ENCODE measurements around the gene KAT7. TPM values are rescaled to one million over a fixed set of nuclear protein-coding genes. Genes with fewer than 3 reads are reported as not detected.

Gene KAT7
- polyA plus RNA-seq, 1 of the 3 experiments (the other 2 are of a cell fraction) = 20.2 TPM

DNA sequence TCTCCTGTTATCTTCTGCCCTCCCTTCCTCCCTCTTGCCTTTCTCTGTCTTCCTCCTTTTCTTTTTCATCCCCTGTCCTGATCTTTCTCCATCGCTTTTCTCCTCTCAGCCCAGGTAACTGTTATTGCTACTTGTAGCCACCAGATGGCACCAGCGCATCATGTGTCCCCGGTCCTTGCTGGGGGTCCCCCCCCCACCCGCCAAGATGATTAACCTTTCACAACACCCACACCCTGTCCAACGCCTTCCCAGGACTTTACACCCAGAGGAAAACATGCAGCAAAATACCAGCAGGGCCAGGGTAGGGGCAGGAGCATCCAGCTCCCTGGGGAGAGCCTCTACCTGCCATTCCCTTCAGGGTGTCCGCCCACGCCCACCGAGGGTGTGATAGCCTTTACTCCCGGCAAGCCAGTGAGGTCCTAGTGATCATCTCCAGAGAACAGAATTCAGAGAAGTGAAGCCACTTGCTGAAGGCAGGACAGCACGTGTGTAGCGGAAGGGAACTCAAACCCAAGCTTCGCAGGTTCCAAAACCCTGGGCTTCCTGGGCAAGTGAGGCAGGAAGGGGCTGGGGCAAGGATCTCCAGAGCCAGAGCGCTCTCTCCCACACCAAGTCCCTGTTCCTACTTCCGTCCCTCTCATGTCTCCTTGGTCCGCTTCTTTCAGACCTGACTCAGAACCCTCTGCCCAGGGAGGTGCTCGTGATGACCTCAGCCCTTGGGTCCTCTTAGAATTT is 72.8 kb downstream of the KAT7 start:
- WGBS (ENCODE audit: low lambda C conversion rate) = 20% methylated on average over 16 of the region's 16 CpGs
- H3K9ac ChIP-seq = no peak overlapping the region
- no peak overlapping the region for H2AFZ ChIP-seq (ENCODE audit: low read depth)
- H3K9me2 ChIP-seq = no peaks in the 10 kb centered on the region
- ChIA-PET CTCF (interaction anchor here (0.6 to 40.4 kb wide), 44 partner anchors 10 to 294 kb away, joined by 3 to 1665 read pairs (median 4); partner anchors contain the start of genes DLX3, SLC35B1 and TAC4), POLR2A (interaction anchor here (0.7 to 1.8 kb wide), 5 partner anchors 13 to 137 kb away, joined by 3 to 7 read pairs (median 4); partner anchors contain the start of gene DLX3)
- no peaks in the 10 kb centered on the region for H3K36me3 ChIP-seq (replicated peaks in 1 of 2; ENCODE audit: control insufficient read depth in 1 of 2, insufficient read depth in 2 of 2, low read length in 1 of 2)
- no peaks in the 10 kb centered on the region for H3F3A ChIP-seq (replicated peaks; ENCODE audit: insufficient read depth)
- H3K27me3 ChIP-seq (ENCODE audit: insufficient read depth) = peaks cover 6% of the 10 kb centered on the region; the same call in 1 of the 2 replicates
- no peaks in the 10 kb centered on the region for H3K79me2 ChIP-seq (ENCODE audit: insufficient read depth)
- no peaks in the 10 kb centered on the region for H4K20me1 ChIP-seq (ENCODE audit: insufficient read depth)
- H3K4me1 ChIP-seq (ENCODE audit: control insufficient read depth in 1 of 2, insufficient read depth in 2 of 2, low read depth in 1 of 2, low read length in 1 of 2) = no peaks in the 10 kb centered on the region
- no peak overlapping the region for H3K27ac ChIP-seq (ENCODE audit: low read depth in 2 of 2, low read length in 1 of 2)
- H3K4me3 ChIP-seq (ENCODE audit: low read depth in 2 of 2, low read length in 1 of 2) = no peak overlapping the region
- no peak overlapping the region for H3K4me2 ChIP-seq
- TF ChIP-seq SIN3A (IDR thresholded peaks at IDR 0.05; ENCODE audit: borderline replicate concordance, low read depth, low read length) (no peak), EZH2phosphoT487 (IDR thresholded peaks at IDR 0.05; ENCODE audit: borderline replicate concordance, low read depth) (no peak), RAD21 (IDR thresholded peaks at IDR 0.05; ENCODE audit: low read length) (peak; percentile 84), GABPA (IDR thresholded peaks at IDR 0.05; ENCODE audit: low read depth) (no peak), MEF2A (IDR thresholded peaks at IDR 0.05; ENCODE audit: borderline replicate concordance, low read depth) (no peak), RXRA (IDR thresholded peaks at IDR 0.05; ENCODE audit: borderline replicate concordance, low read depth) (no peak), SMC3 (IDR thresholded peaks at IDR 0.05; ENCODE audit: low read depth, low read length) (peak; percentile 93), RFX5 (IDR thresholded peaks at IDR 0.05; ENCODE audit: low read length) (no peak), NRF1 (IDR thresholded peaks at IDR 0.05; ENCODE audit: low read depth, low read length) (no peak)
- TF ChIP-seq, protein P1, sequence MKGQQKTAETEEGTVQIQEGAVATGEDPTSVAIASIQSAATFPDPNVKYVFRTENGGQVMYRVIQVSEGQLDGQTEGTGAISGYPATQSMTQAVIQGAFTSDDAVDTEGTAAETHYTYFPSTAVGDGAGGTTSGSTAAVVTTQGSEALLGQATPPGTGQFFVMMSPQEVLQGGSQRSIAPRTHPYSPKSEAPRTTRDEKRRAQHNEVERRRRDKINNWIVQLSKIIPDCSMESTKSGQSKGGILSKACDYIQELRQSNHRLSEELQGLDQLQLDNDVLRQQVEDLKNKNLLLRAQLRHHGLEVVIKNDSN (IDR thresholded peaks at IDR 0.05; ENCODE audit: borderline replicate concordance, low read depth) = no peak
- TF ChIP-seq, protein P2, sequence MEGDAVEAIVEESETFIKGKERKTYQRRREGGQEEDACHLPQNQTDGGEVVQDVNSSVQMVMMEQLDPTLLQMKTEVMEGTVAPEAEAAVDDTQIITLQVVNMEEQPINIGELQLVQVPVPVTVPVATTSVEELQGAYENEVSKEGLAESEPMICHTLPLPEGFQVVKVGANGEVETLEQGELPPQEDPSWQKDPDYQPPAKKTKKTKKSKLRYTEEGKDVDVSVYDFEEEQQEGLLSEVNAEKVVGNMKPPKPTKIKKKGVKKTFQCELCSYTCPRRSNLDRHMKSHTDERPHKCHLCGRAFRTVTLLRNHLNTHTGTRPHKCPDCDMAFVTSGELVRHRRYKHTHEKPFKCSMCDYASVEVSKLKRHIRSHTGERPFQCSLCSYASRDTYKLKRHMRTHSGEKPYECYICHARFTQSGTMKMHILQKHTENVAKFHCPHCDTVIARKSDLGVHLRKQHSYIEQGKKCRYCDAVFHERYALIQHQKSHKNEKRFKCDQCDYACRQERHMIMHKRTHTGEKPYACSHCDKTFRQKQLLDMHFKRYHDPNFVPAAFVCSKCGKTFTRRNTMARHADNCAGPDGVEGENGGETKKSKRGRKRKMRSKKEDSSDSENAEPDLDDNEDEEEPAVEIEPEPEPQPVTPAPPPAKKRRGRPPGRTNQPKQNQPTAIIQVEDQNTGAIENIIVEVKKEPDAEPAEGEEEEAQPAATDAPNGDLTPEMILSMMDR (IDR thresholded peaks at IDR 0.05) = peak; percentile 85
- TF ChIP-seq, protein P3, sequence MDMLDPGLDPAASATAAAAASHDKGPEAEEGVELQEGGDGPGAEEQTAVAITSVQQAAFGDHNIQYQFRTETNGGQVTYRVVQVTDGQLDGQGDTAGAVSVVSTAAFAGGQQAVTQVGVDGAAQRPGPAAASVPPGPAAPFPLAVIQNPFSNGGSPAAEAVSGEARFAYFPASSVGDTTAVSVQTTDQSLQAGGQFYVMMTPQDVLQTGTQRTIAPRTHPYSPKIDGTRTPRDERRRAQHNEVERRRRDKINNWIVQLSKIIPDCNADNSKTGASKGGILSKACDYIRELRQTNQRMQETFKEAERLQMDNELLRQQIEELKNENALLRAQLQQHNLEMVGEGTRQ (IDR thresholded peaks at IDR 0.05; ENCODE audit: borderline replicate concordance, low read depth, low read length) = no peak
- TF ChIP-seq, protein P4, sequence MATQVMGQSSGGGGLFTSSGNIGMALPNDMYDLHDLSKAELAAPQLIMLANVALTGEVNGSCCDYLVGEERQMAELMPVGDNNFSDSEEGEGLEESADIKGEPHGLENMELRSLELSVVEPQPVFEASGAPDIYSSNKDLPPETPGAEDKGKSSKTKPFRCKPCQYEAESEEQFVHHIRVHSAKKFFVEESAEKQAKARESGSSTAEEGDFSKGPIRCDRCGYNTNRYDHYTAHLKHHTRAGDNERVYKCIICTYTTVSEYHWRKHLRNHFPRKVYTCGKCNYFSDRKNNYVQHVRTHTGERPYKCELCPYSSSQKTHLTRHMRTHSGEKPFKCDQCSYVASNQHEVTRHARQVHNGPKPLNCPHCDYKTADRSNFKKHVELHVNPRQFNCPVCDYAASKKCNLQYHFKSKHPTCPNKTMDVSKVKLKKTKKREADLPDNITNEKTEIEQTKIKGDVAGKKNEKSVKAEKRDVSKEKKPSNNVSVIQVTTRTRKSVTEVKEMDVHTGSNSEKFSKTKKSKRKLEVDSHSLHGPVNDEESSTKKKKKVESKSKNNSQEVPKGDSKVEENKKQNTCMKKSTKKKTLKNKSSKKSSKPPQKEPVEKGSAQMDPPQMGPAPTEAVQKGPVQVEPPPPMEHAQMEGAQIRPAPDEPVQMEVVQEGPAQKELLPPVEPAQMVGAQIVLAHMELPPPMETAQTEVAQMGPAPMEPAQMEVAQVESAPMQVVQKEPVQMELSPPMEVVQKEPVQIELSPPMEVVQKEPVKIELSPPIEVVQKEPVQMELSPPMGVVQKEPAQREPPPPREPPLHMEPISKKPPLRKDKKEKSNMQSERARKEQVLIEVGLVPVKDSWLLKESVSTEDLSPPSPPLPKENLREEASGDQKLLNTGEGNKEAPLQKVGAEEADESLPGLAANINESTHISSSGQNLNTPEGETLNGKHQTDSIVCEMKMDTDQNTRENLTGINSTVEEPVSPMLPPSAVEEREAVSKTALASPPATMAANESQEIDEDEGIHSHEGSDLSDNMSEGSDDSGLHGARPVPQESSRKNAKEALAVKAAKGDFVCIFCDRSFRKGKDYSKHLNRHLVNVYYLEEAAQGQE (IDR thresholded peaks at IDR 0.05; ENCODE audit: low read depth, low read length) = no peak
- peak; percentile 93 for DNase-seq
- no peaks in the 10 kb centered on the region for H3K9me3 ChIP-seq

Data from SK-N-SH (cell line).